ENCODE data around the gene NR2F1-AS1.

DNA sequence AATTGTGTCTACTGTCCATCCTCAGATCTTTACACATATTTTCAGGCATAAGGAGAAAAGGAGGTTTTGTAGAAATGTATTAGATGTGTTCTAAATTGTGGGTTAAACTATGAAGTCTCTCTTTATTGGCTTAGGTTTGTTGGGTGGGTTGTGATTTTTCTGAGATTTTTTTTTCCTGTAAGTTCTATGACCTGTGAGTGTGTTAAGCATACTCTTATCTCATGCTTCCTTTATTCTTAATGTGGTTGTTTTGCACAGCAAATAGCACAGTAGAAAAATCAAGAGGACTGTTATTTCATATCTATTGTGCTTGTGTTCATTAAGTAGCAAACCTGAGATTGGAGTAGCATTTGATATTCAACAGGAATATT lies 25.3 kb upstream of the NR2F1-AS1 start:
- TF ChIP-seq, protein P1, sequence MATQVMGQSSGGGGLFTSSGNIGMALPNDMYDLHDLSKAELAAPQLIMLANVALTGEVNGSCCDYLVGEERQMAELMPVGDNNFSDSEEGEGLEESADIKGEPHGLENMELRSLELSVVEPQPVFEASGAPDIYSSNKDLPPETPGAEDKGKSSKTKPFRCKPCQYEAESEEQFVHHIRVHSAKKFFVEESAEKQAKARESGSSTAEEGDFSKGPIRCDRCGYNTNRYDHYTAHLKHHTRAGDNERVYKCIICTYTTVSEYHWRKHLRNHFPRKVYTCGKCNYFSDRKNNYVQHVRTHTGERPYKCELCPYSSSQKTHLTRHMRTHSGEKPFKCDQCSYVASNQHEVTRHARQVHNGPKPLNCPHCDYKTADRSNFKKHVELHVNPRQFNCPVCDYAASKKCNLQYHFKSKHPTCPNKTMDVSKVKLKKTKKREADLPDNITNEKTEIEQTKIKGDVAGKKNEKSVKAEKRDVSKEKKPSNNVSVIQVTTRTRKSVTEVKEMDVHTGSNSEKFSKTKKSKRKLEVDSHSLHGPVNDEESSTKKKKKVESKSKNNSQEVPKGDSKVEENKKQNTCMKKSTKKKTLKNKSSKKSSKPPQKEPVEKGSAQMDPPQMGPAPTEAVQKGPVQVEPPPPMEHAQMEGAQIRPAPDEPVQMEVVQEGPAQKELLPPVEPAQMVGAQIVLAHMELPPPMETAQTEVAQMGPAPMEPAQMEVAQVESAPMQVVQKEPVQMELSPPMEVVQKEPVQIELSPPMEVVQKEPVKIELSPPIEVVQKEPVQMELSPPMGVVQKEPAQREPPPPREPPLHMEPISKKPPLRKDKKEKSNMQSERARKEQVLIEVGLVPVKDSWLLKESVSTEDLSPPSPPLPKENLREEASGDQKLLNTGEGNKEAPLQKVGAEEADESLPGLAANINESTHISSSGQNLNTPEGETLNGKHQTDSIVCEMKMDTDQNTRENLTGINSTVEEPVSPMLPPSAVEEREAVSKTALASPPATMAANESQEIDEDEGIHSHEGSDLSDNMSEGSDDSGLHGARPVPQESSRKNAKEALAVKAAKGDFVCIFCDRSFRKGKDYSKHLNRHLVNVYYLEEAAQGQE (IDR thresholded peaks at IDR 0.05; ENCODE audit: insufficient read depth in 1 of 2, low read depth in 2 of 2, low read length in 2 of 2) = no peak
- no peak for TF ChIP-seq POLR2AphosphoS5 (IDR thresholded peaks at IDR 0.05; ENCODE audit: low read depth, low read length)
